HG03175 (cell line): ENCODE data around the gene NRM.
"Not testable (repeated sequence)": the region's sequence is repeated elsewhere in the genome, so short reads cannot be mapped to it uniquely, and the experiment has no call there.

Experiments
- ATAC-seq: cut with Tn5 transposase; IDR thresholded peaks from one replicate; pipeline ENCODE4 v1.9.1; 2021; ENCODE audit warnings: mild to moderate bottlenecking, moderate library complexity; ENCODE audit not compliant: unreplicated experiment

Gene NRM

DNA sequence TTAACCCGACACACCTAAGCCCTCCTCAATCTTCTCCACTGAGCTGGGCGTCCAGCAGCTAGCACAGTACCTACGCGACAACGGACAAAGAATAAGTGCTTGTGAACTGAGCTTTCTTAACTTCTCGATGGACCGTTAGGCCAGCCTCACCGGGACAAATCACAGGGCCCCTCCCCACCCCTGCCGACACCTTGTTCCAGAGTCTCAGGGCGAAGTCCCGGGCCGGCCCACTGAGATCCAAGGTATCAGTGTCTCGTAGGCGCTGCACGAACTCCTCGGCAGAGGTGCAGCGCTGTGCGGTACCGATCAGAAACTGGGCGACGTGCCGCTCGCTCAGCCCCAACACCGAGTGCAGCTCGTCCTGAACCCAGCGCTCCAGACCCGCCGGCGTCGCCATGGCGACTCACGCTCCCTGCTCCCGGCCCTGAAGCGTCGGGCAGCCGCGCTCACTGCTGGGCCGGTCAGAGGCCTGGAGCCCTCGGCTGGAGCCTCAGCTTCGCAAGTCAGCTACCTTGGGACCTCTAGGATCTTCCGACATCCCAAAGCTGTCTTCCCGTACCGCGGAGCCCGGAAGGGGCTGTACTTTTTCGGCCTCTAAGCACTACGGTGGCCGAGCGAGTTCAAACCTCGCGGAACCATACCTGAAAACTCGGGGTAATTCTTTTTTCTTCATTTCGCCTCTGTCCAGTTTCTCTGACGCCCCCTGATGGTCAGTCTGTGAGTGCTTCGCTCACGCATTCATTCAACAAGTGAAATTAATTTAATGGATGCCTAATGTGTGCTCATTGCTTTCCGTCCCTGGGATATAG lies 18.1 kb downstream of the NRM start, which contains the start of gene DHX16:
Gene DHX16 (minus strand): TSS at position 562 of the 809 bp plus-strand sequence. CDS start 165 bp downstream, at position 397.
- peak; percentile 80 for ATAC-seq

DNA sequence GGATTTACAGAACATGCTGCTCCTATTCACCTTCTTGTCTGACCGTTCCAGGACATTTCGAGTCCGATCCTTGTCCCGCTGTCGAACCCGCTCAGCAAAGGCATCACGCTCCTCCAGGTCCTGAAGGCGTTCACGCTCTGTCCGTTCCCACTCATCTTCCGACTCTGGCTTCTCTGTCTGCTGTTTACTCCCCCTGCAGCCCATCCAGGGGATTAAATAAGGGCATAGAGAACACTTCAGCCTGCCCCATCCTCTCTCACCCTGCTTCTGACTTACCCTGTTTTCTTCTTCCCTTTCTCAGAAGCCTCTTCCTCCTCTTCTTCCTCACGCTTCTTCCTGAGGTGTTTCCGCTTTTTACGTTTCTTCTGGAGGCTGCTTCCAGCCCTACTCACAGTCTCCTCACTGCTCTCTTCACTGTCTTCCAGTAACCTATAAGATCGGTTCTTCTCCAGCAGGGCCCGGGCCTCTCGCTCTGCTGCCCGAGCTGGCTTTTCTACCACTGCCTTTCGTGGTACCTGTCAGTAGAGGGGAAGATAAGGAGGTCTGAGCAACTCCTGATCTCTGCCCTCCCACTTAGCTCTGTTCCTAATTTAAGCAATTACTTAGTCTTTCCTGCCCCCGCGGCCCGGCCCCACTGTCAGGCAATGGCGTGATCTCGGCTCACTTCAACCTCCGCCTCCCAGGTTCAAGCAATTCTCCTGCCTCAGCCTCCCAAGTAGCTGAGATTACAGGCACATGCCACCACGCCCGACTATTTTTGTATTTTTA lies 19.8 kb downstream of the NRM start:
- no peak for ATAC-seq

DNA sequence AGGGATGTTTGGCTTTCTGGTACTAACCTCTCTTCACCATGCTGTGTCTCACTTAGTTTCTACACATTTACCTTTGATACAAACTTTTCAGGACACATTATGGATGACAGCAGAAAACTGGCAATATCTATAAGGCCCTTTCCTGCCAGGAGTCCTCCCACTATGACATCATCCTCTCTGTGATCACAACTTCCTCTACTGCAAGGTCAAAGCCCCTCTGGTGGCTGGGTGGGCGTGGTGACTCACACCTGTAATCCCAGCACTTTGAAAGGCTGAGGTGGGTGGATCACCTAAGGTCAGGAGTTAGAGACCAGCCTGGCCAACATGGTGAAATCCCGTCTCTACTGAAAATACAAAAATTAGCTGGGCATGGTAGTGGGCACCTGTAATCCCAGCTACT lies 24.5 kb downstream of the NRM start:
- not testable (repeated sequence) for ATAC-seq

DNA sequence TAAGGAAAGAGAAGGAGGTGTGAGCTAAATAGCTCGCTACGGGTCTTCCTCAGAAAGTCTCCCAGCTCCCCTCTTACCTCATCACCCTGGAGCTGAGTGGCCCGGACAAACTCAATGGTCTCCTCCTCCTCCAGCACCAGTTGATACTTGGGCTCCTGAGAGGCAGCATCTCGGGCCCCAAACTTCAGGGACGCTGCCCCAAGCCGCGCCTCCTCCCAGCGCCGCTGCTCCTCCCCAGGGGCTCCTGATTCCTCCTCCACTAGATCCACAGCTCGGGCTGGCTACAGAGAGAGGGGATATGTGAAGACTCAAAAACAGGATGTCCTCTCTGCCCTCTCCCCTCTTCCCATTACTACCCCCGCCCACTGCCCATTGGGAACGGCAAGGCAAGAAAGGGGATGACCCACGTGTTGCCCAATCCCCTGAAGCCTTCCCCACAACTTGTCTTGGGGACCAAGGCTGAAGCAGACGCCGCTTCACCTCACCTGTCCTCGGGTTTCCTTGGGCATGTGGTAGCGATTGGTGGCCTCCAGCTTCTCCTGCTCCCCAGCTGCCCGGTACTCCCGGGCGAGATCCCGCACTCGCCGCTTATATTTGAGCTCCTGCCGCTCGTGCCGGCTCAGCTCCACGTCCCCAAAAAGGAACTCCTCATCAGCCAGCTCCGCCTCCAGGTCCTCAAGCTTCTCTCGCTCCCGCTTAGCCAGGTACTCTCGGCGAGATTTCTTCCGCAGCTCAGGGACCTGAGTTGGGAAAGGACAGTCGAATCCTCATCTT lies 25.6 kb downstream of the NRM start:
- ATAC-seq: no peak

DNA sequence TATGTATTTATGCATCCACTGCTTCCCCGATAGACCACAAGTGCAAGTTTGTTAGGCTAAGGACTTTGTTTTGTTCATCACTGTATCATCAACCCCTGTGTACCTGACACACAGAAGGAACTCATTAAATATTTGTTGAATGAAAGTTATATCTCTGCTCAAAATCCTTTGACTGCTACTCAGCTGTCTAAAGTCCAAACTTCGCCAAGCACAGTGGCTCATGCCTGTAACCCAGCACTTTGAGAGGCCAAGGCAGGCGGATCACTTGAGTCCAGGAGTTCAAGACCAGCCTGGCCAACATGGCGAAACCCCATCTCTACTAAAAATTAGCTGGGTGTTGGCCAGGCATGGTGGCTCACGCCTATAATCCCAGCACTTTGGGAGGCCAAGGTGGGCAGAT lies 32.9 kb downstream of the NRM start:
- ATAC-seq: not testable (repeated sequence)

DNA sequence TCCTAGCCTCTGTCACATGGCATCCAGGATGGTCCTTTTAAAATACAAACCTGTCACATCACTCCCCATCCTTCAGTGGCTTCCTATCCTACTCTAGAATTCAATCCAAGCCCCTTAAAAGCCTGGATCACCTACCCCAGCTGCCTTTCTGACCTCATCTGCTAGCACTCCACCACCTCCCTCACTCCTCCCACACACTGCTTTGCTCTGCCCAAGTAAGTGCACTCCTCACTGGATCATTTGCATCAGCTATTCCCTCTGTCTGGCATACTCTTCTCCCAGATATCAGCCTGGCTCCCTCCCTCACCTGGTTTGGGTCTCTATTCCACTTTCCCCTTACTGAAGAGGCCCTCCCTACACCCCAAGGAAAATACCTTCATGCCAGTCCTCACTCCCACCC lies 33.3 kb downstream of the NRM start:
- no peak for ATAC-seq

DNA sequence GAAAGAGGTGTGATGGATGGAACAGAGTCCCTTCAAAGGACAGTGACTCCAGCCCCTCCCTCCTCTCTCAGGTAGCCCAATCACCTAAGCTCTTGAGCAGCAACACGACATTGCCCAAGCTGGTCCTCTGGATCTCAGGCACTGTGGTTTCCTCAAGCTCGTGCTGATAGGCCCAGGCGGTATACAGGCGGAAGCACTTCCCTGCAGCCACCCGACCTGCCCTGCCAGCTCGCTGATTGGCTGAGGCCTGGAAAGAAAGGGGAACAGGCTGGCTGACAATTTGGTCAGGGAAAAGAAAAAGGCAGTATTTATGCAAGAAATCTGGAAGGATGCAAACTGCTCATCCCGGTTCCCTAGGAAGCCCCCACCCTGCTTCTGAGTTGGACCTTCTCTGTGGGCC lies 34.3 kb downstream of the NRM start:
- no peak for ATAC-seq

DNA sequence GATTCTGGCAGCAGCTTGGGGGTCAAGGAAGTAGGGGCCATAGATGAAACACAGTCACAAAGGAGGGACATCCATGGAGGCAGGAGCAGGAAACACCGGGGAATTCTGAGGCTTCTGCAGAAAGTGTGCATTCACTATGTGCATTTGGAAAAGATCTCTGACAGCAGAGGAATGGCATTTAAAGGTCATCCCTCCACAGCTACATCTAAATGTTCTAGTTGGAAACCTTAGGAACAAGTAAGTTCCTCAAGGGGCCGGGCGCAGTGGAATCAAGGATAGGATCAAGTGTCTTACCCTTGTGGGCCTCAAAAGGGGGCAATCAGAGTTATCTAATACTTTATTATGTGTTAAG lies 35.1 kb downstream of the NRM start:
- ATAC-seq: no peak

DNA sequence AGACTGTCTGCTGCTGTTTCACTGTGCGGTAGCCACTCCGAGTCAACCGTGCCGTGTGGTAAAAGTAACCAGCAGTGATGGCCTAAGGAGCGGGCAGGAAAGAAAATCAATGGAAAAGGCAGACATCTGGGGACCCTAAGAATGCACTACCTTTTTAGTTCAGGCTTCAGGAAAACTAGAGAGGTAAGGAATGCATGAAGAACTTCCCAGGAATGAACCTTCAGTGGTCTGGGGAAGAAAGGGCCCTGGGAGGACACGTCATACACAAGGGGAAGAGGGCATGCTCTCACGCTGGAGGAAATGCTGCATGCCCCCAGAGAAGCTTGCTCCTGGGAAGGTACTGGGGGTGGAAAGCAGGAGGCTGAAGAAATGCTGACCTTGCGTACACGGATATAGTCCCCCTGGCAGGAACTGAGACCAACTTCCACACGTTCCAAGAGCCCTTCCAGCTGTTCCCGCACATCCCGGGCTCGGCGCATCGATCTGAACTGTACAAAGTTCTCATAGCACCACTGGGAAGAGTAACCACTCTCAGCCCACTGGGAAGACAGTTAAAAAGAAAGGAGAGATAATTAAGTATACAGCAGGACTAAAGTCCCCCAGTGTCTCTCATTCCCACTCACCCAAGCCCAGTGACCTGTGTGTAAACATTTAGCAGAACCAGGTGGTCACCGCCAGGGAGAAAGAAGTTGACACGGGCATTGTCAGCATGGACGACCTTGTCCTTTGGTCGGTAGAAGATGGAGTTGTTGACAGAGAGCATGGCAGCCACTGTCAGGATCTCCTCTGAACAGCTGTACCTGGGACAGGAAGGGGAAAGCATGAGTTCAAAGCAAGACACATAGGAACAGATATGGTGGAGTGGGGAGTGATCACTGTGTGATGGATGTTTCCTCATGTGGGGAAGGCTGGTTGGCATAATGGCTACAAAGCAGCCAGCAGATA lies 35.7 kb downstream of the NRM start:
- no peak for ATAC-seq

DNA sequence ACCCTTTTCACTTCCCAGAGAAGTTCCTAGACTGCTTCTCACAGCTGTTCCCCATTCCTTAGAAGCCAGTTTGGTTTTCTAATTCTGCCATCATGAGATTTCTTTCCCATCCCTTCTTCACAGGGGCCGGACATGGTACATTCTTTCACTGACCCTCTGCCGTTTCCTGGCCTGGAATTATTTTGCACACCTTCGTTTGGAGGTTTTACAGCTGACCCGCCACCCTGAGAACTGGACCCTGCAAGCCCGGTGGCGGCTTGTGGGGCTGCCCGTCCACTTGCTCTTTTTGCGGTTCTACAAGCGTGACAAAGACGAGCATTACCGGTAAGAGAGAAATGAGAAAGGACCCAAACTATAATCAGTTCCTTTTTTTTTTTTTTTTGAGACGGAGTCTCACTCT lies 39.6 kb downstream of the NRM start:
- no peak for ATAC-seq

DNA sequence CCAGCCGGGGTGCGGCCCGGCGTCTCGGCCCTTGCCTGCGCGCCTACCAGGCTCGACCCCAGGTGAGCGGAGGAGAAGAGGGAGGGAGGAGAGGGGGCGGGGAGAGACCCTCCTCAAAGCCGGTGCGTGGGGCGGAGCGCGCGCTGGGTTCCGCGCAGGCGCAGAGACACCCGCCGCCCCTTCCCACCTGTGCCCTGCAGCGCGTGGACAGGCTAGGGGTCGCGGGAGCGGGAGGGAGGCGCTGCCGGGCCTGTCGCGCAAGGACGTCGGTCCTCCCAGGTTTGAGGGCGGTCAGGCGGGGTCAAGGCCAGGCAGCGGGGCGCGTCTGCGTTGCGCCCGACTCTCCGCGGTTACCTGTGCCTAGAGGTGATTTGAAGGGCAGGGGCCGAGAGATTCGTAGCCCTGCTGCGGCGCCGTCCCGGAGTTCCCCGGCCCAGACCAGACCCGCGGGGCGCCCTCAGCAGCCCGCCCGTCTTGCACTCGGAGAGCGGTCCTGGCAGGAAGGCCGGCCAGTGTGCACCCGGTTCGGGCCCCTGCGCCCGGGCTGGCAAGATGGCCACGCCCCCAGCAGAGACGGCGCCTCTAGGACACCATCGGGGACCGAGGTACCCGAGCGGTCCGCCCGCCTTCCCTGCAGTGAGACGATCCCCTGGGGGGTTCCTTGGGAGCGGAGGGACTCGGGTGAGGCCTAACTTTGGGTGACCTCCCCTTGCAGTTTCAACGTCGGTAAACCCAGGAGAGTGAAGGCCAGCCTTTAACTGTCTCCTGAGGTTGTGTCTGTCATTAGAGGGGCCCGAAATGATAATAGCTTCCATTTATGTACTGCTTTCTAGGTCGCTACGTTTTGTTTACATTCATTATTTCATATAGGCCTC lies 43.3 kb downstream of the NRM start:
- ATAC-seq: peak; percentile 61

DNA sequence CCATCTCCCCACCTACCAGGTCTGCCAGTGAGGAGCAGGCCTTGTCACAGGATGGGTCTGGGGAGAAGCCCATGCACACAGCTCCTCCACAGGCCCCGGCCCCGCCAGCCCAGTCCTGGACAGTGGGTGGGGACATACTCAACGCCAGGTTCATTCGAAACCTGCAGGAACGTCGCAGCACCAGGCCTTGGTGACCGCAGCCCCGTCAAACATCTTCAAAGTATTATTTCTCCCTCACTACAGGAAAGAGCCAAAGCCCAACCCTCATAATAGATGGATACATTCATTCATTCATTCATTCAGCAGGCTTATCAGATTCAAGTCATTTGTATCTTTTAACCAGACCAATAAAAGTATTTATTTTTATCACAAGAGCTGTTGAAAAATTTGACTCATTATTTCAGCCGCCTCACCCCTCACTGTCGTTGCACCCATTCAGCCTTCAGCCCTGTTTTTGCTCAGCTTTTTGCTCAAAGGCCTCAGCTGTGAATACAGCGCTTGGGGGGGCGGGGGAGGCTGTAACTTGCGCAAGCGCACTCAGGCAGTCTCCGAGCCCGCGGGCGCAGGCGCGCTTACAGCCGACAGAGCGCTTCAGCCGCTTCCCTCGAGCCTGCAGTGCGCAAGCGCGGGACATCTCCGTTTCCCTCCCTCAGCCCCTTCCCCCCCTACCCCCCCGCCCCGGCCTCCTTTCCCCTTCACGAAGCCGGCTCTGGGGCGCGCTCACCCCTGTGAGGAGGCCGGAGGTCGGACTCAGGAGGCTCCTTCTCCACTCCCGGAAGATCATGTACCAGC lies 44.1 kb downstream of the NRM start, which contains the start of gene C6orf136:
Gene C6orf136 (plus strand): TSS at position 684 of the 792 bp plus-strand sequence. CDS start 99 bp downstream, at position 783.
- ATAC-seq: peak; percentile 59

DNA sequence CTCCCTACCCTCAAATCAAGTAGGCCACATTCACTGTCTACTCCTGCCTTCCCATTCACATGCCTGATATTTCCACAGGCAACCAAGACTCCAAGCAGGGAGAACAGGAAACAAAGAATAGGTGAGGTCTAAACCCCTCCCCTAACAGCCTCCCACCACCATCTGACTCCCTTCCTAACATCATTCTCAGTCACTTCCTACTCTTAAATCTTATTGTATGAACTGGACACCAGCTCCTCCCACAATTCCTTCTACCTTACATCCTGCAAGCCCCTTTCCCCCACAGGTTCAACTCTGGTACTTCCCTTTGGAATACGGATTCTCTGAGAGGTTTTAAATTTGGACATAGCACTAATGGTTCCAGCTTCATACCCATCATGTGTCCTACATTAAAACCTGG lies 44.8 kb downstream of the NRM start:
- ATAC-seq: no peak

DNA sequence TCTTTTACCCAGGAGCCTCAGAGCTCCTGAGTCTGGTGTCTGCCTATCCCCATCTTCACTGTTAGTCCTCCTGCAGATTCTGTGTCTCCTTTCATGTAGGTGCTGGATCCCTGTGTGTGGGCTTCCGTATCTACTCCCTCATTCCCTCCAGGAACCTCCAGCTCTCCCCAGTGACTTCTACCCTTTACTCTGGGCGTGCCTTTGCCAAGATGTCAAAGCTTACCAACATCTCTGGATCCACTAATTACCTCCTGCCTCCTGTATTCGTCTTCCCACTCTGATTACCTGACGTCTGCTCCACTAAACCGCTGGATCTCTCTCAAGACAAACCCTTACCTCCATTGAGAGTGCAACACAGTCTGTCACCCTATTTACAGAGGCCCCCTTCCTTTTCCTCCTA lies 46.0 kb downstream of the NRM start:
- no peak for ATAC-seq

DNA sequence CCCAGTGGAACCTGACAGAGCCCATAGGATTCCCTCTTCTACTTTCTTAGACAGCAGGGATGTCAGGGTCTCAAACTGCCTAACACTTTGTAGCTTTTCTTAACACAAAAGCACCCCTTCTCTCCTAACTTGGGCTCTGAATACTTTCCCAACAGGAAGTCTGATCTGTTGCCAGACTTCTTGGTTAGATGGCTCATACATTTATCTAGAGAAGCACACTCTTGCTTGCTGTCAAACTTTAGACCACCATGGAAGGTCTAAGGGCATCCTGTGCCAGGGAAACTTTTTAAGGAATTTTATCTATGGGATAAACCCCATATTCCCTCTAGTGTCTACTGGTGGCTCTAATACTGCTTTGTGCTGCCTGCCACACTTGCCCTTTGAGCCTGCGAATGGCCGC lies 47.1 kb downstream of the NRM start:
- ATAC-seq: no peak

DNA sequence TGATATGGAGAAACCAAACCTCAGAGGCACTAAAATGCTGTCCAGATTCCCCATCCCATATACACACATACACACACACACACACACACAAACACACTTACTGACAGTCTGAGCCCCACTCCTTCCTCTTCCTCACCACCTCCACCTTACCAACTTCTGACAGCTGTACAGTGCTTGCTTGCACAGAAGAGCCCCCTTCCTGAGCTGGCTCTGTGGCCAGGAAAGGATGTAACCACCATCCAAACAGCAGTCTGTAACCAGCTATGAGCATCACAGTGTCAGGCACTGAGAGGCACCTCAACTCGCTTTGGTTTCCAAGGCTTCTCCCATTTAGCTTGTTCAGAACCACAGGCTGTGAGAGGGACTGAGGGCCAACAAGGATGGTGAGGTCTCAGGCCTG lies 49.7 kb downstream of the NRM start:
- ATAC-seq: no peak

DNA sequence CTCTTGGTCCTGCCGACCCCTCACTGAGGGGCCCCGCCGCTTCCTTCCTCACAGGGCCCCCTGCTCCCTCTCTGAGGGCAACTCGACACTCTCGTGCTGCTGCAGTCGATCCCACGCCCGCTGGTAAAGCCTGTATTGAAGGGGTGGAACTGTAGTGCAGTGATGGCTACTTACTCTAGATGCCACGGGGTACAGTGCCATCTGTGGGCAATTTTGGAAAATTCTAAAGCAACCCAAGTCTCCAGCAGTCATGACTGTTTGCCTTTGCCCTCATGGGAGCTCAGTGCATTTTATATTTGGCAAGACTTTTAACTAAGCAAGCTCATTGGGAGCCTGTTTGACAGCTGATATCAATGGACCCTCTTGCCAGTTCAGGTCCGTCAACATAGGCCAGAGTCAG lies 50.3 kb downstream of the NRM start:
- ATAC-seq: no peak
